A549 (cell line): ENCODE data around the gene HMGB2.

Experiments
- CHD4 ChIP-seq: fragments of 200-600 bp; sonication (generic); IDR thresholded peaks from 2 replicates; pipeline ENCODE4 v1.6.1; 2016; ENCODE audit warnings: antibody characterized with exemption, mild to moderate bottlenecking, borderline replicate concordance
- EP300 ChIP-seq, 2 experiments: fragments of >200 bp; sonication (Bioruptor Twin); formaldehyde crosslinking; IDR thresholded peaks; 2 replicates in 1 of 2; 3 replicates in 1 of 2; pipeline ENCODE4 v1.6.1; 2016 to 2017
- KDM1A ChIP-seq: fragments of 200-600 bp; sonication (generic); IDR thresholded peaks from 2 replicates; pipeline ENCODE4 v1.6.1; 2016; ENCODE audit warnings: low read depth, mild to moderate bottlenecking
- RFX5 ChIP-seq: fragments of 450-650 bp; IDR thresholded peaks from 2 replicates; pipeline ENCODE4 v1.7.1; 2014; ENCODE audit warnings: antibody characterized with exemption, mild to moderate bottlenecking, moderate library complexity
- SMC3 ChIP-seq: fragments of >200 bp; sonication (Bioruptor Twin); formaldehyde crosslinking; IDR thresholded peaks from 3 replicates; pipeline ENCODE4 v1.6.1; 2018; ENCODE audit warnings: inconsistent platforms
- TF ChIP-seq, protein P1 (sequence below): fragments of >200 bp; sonication (Bioruptor Twin); formaldehyde crosslinking; IDR thresholded peaks from 3 replicates; pipeline ENCODE4 v1.5.1; 2016

DNA sequence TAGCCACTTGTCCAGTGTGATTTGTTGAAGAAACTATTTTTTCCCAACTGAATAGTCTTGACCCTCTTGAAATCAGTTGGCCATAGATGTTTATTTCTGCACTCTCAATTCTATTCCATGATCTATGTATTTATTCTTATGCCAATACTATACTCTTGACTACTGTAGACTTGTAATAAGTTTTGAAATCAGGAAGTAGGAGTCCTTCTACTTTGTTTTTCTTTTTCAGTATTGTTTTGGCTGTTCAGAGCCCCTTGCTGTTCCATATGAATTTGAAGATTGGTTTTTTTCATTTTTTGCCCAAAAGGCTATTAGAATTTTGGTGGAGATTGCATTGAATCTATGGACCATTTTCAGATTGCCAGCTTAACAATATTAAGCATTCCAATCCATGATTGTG is 46.8 kb upstream of the HMGB2 start:
- TF ChIP-seq SMC3, result no peak
- TF ChIP-seq, protein P1, sequence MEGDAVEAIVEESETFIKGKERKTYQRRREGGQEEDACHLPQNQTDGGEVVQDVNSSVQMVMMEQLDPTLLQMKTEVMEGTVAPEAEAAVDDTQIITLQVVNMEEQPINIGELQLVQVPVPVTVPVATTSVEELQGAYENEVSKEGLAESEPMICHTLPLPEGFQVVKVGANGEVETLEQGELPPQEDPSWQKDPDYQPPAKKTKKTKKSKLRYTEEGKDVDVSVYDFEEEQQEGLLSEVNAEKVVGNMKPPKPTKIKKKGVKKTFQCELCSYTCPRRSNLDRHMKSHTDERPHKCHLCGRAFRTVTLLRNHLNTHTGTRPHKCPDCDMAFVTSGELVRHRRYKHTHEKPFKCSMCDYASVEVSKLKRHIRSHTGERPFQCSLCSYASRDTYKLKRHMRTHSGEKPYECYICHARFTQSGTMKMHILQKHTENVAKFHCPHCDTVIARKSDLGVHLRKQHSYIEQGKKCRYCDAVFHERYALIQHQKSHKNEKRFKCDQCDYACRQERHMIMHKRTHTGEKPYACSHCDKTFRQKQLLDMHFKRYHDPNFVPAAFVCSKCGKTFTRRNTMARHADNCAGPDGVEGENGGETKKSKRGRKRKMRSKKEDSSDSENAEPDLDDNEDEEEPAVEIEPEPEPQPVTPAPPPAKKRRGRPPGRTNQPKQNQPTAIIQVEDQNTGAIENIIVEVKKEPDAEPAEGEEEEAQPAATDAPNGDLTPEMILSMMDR, result no peak
- TF ChIP-seq KDM1A, result no peak
- no peak for TF ChIP-seq EP300 (IDR thresholded peaks at IDR 0.05)
- no peak for TF ChIP-seq RFX5
- TF ChIP-seq CHD4, result no peak
